ENCODE measurements around the gene HKDC1.

- no peak for TF ChIP-seq PATZ1 (CRISPR knock-in tag; IDR thresholded peaks at IDR 0.05; ENCODE audit: borderline replicate concordance)
- no peak for TF ChIP-seq ISL1 (CRISPR knock-in tag; IDR thresholded peaks at IDR 0.05)
- no peak for TF ChIP-seq CREB5 (CRISPR knock-in tag; IDR thresholded peaks at IDR 0.05; ENCODE audit: low read depth)
- no peak for TF ChIP-seq ZNF70 (CRISPR knock-in tag; IDR thresholded peaks at IDR 0.05)
- TF ChIP-seq CSDC2 (CRISPR knock-in tag; IDR thresholded peaks at IDR 0.05), result no peak
- TF ChIP-seq ESRRG (CRISPR knock-in tag; IDR thresholded peaks at IDR 0.05), result no peak
- TF ChIP-seq ZNF565 (CRISPR knock-in tag; conservative IDR thresholded peaks at IDR 0.05; ENCODE audit: low read depth), result no peak
- no peak for TF ChIP-seq ZFP3 (CRISPR knock-in tag; IDR thresholded peaks at IDR 0.05)
- no peak for TF ChIP-seq OSR1 (CRISPR knock-in tag; IDR thresholded peaks at IDR 0.05)
- TF ChIP-seq TOX (CRISPR knock-in tag; IDR thresholded peaks at IDR 0.05; ENCODE audit: borderline replicate concordance), result no peak
- no peak for TF ChIP-seq ZC3H10 (CRISPR knock-in tag; IDR thresholded peaks at IDR 0.05)
- TF ChIP-seq SNAI2 (CRISPR knock-in tag; IDR thresholded peaks at IDR 0.05), result no peak
- no peak for TF ChIP-seq PPARA (CRISPR knock-in tag; IDR thresholded peaks at IDR 0.05; ENCODE audit: borderline replicate concordance)
- no peak for TF ChIP-seq ZFP30 (CRISPR knock-in tag; IDR thresholded peaks at IDR 0.05)
Observed at GRCh38 chr10:69241575-69241974, 21.4 kb downstream of the HKDC1 start.
